SU-DHL-6 (cell line): ENCODE results near the gene UBL4A.

Experiments
- CTCF ChIP-seq: fragments of 200-600 bp; sonication (generic); IDR thresholded peaks from one replicate; pipeline ENCODE4 v1.5.1; 2017; ENCODE audit warnings: antibody characterized with exemption, mild to moderate bottlenecking, low read length, moderate library complexity; ENCODE audit not compliant: insufficient read depth, poor library complexity, severe bottlenecking
- EZH2phosphoT487 ChIP-seq: fragments of 200-600 bp; sonication (generic), shearing (Covaris generic); conservative IDR thresholded peaks from 2 replicates; pipeline ENCODE4 v1.6.1; 2018; ENCODE audit warnings: mild to moderate bottlenecking, antibody characterized with exemption, low read length, moderate library complexity, mixed read lengths

GRCh38 chrX:154441564-154441963 is 44.9 kb downstream of the UBL4A start:
- TF ChIP-seq CTCF (no peak), EZH2phosphoT487 (no peak)
